HG02678 (cell line): Measurements from ENCODE around the gene WASF2.

Source experiments
- ATAC-seq: cut with Tn5 transposase; IDR thresholded peaks from one replicate; pipeline ENCODE4 v1.9.1; 2021; ENCODE audit warnings: mild to moderate bottlenecking, moderate library complexity; ENCODE audit not compliant: unreplicated experiment

The WASF2 gene

GRCh38 chr1:27522432-27523336, 32.7 kb upstream of the WASF2 start:
- no peak for ATAC-seq

- ATAC-seq = no peak
Measured at GRCh38 chr1:27521861-27522431, 32.0 kb upstream of the WASF2 start.

- ATAC-seq = no peak
Measured at GRCh38 chr1:27521336-27521831, 31.4 kb upstream of the WASF2 start.

GRCh38 chr1:27520651-27521050, 30.7 kb upstream of the WASF2 start:
- ATAC-seq = no peak

- no peak for ATAC-seq
Measured at GRCh38 chr1:27519331-27520258, 29.6 kb upstream of the WASF2 start.

GRCh38 chr1:27518808-27519207, 28.8 kb upstream of the WASF2 start:
- no peak for ATAC-seq

- no peak for ATAC-seq
Measured at GRCh38 chr1:27517907-27518718, 28.1 kb upstream of the WASF2 start.

- ATAC-seq = no peak
Measured at GRCh38 chr1:27517301-27517700, 27.3 kb upstream of the WASF2 start.

GRCh38 chr1:27515626-27516025, 25.7 kb upstream of the WASF2 start:
- ATAC-seq = no peak

- ATAC-seq = no peak
Measured at GRCh38 chr1:27513958-27514357, 24.0 kb upstream of the WASF2 start.

- no peak for ATAC-seq
Measured at GRCh38 chr1:27513528-27513927, 23.6 kb upstream of the WASF2 start.

GRCh38 chr1:27509127-27510080, 19.4 kb upstream of the WASF2 start:
- ATAC-seq = no peak

GRCh38 chr1:27507960-27508665, 18.1 kb upstream of the WASF2 start:
- no peak for ATAC-seq

GRCh38 chr1:27506703-27507102, 16.7 kb upstream of the WASF2 start:
- ATAC-seq = no peak

- ATAC-seq = no peak
Measured at GRCh38 chr1:27505420-27505680, 15.4 kb upstream of the WASF2 start.

- no peak for ATAC-seq
Measured at GRCh38 chr1:27504588-27505419, 14.8 kb upstream of the WASF2 start.

GRCh38 chr1:27503844-27504587, 14.0 kb upstream of the WASF2 start:
- ATAC-seq = no peak
